ENCODE data around the gene PTX4. TPM values are rescaled to one million over a fixed set of nuclear protein-coding genes. Genes with fewer than 3 reads are reported as not detected.

PTX4 gene
- polyA plus RNA-seq, 1 donor, result not detected

DNA sequence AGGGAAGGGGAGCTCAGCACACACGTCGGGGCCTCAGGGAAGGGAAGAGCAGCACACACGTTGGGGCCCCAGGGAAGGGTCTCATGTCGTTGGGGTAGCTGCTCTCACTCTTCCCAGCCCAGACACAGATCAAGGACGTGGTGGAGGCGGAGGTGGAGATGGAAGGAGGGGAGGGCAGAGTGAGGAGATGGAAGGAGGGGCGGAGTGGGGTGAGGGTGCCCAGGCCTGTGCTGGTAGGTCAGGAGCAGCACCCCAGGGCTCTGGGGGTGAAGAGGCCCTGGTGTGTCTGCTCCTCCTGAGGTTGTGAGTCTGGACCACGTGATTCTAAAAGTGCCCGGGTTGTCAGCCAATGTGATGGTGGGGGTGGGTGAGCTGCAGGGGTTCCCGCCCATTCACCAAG lies 28.8 kb downstream of the PTX4 start:
- DNase-seq, result no peak

DNA sequence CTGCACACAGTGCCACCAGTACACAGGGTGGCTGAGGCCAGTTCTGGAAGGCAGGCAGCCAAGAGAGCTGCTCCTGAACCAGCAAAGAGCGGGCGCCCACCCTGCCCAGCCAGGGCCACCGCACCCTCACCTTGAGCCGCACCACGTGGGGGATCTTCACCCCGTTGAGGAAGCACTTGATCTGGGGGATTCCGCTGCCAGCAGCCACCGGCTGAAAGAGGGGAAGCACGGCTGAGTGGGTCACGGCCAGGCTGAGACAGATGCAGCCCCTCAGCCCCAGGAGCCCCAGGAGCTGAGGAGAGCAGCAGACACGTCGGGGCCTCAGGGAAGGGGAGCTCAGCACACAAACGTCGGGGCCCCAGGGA lies 29.8 kb downstream of the PTX4 start:
- DNase-seq, result no peak

DNA sequence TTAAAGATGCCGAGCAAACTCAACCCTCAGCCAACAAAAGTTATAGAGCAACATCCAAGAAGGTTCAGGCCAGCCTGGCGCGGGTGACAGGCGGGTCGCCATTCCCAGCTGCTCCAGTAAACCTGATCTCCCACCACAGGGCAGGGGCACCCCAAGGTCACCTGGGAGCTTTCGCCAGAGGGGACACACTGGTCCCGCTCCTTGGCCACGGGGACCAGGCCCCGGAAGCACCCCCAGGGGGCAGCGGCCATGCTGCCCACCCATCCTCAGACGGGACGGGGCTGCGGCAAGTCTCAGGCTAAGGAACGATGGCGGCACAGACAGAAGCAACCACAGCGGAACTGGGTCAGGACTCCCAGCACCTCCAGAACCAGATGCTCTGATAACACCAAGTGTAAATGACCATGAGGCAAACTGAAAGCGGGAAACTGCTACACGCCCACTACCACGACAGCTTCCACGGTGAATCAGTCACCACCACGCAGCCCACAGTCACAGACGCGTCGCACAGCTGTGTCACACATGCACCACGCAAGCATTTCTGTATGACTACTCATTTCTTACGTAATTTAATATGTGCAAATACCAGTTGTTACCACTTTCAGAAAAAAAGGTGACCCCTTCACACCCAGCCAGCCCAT lies 30.3 kb downstream of the PTX4 start:
- no peak for DNase-seq

DNA sequence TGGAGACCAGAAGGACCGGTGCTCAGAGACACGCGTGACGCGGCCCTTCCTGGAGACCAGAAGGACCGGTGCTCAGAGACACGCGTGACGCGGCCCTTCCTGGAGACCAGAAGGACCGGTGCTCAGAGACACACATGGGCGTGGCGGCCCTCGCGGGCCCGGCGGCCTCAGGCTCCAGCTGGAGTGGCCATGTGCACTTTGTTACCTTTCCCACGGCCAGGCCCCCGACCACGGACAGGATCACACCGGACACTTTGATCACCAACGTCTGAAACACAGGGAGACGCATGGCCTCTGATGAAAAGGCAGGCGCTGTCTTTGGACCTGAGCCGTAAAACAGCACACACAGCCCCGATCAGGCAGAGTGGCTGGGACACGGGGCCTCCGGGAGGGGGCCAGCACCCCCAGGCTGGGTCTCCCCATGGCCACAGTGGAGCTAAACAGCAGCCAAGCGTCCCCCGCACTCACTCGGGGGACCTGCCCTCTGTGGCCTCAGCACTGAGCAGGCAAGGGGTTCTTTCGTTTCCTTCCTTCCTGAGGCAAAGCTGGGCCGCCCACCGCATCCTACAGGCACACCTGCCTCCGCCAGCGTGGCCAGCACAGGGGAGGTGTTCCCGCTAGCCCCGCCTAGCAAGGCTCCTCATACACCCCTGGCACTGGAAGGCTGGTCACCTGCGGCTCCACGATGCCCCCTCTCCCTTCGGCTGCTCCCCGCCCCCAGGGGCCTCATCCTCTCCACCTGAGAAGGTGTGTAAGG lies 31.1 kb downstream of the PTX4 start:
- no peak for DNase-seq

DNA sequence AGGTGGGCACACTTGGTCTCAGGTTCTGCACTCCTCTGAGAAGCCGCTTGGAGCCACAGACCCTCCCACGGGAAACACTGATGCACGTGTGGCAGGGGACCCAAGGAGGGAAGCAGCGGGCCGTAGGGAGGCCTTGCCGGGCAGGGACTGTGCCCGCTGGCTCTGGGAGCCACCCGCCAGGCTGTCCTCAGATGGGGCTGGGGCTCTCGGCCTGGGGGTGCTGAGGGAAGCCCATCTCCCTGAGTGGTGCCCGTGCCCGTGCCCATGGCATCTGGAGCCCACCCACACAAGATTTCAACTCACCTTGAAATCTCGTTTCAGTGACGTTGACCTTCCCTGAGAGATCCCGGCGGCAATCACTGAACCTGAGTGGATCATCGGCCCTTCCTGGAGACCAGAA lies 31.8 kb downstream of the PTX4 start:
- no peak for DNase-seq

DNA sequence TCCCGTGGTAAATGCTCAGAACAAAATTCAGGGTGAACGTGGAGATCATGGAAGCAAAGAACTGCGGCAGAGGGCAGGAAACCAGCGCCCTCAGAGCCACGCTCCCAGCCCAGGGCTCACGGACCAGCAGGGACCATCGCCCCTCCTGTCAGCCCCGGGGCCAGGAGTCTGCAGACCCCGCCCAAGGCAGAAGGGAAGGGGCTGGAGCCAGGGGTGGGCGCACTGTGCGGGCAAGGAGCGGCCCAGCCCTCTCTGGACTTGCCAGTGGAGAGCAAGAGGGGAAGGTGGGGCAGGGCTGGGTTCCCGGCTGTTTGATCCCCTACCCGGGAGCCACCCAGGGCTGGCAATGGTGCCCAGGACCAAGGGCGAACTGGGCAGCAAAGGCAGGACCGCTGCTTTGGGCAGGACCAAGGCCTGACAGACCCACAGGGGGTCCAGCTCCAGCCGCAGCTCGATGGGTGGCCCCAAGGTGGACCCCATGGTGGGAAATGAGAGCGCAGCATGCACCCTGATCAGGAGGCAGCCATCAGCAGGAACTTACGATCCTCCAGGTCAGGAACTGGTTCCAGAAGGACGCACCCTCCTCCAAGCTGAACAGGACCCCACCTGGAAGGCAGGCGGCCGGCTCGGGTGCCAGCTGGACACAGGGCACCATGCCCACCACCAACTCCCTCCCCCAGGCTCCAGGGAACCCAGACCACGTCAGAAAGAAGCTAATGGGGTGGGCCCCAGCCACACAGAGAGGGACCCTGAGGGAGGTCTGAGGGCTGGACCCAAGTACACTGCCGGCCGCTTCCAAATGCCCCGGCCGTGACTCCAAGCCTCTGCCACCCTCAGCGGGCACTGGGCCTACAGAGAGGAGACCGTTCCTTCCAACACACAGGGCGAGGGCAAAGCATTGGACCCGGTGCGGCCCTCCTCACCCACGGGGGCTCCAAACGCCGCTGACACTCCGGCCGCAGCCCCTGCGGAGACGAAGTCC lies 33.3 kb downstream of the PTX4 start:
- DNase-seq, result no peak

DNA sequence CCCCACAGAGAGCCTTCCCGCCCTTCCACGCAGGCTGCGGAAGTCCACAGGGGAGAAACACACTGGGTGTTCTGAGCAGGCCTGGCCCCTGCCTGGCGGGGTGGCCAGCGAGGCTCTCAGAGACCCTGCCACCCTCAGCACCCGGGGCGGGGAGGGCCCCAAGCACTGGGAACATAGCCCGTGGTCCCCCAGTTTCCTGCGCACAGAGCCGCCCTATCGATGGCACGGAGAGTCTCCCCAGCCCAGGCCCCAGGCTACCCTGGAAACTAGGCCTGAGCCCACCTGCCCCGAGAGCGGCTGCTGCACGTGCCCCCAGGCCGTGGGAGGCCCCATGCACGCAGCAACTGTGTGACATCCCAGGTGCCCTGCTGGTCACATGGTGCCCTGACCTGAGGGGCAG lies 34.2 kb downstream of the PTX4 start:
- no peak for DNase-seq

DNA sequence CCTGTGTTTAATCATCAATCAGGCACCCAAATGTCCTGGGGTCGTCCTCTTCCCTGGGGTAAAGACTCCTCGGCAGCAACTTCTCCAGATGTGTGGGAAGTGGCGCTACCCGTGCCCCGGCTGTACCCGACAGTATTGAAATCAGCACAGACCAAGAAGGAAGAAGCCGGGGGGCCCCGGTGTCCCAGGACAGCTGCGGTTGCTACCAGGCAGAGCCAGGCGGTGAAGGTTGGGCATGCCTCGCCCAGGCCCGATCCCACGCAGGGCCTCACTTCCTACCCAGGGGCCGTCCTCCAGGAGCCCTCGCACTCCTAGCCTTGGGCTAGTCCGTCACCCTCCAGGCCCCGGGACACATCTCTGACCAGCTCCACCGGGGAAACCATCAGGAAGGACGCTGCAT lies 35.4 kb downstream of the PTX4 start:
- no peak for DNase-seq

DNA sequence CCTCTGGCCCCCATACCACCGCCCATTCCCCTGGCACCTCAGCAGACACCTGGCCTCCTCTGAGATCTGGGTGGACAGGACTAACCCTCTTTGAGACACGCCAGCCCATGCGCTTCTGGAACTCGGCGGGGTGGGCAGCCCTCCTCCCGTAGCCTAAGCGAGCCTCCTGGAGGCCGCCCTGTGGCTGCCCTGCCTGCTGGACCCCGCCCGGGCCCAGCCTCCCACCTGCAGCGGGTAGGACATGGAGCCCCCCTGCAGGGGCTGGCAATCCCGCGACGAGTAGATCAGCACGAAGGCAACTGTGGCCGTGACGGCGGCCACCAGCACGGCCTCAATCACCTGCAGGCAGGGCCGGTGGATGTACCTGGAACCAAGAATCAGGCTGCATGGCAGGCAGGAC lies 36.2 kb downstream of the PTX4 start:
- DNase-seq, result no peak

DNA sequence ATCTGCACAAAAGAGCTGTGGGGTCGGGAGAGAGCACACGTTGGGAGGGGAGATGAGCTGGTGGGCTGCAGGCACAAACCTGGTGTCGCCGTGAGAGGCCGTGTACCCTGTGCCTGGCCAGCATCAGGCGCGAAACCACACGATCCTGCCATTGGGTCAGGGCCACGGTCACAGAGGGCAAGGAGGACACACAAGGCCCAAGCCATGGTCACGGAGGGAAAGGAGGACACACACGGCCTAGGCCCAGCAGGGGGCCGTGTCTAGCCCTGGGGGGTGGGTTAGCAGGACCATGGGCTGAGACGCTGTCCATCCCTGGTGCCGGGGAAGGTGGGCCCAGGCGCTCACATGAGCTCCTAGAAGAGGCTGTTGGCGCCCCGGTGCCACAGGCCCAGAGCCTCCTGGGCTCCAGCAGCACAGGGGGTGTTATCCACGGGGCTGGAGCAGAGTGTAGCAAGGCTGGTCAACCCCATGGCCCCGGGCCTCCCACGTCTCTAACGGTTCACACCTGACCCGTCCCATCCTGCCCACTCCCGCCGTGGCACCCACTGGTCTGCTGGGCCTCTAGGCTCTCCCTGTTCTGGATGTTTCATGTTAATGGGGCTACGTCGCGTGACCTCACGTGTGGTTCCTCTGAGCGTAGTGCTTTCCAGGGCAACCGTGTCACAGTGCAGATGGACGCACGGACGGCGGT lies 36.9 kb downstream of the PTX4 start:
- DNase-seq, result no peak

DNA sequence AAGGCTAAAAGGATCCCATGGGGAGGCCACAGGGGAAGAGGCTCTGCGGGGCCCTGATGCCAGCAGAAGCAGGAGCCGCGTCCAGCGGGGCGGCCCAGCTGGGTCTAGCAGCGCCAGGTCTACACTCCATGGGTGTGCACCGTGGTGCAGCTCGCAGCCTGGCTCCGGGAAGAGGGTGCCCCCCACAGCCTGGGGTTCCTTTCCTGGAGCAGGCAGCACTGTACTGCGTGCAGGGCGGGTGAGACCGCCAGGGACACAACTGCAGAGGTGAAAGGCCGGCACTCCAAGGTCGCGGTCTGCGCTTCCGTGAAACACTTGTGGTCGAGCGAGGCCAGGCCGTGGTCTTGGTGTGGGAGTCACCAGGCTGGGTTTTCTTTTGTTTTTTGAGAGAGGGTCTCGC lies 37.9 kb downstream of the PTX4 start:
- no peak for DNase-seq

DNA sequence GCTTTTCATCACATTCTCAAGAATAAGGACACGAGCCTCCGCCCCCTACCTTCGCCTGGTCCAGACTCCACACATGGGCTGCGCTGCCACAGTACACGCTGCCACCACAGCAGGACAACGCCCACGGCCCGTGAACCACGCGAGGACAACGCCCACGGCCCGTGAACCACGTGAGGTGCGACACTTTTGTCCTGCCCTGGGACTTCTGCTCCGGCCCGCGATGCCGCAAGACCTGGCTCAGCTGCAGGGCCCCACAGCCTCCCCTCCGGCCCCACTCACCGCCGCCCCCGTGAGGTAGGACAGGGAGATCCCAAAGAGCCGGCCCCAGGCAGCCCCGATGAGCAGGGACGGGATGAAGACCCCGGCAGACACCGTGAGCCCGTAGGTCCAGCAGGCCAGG lies 38.5 kb downstream of the PTX4 start:
- DNase-seq, result no peak

DNA sequence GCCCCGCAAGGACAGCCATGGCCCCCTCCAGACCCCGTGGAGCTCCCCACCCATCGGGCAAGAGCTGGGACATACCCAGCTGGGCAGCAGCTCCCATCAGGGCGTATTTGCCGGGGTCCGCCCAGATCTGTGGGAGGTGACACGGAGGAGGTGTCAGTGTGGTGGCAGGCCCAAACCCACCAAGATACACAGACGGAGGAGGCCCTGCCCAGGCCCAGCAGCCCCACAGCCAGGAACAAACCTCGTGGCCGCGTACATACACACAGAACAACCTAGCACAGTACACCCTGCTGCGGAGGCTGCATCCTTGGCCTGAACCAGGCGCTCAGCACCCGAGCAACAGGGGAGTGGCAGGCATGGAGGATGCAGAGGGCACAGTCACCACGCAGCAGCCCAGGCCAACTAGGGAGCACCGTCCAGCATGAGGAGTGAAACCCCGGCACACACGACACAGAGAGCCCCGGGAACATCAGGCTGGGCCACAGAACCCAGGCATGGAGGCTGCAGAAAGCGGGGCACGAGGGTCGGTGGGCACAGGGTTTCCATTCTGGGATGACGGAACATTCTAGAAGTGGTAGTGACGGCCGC lies 39.4 kb downstream of the PTX4 start:
- DNase-seq, result no peak

DNA sequence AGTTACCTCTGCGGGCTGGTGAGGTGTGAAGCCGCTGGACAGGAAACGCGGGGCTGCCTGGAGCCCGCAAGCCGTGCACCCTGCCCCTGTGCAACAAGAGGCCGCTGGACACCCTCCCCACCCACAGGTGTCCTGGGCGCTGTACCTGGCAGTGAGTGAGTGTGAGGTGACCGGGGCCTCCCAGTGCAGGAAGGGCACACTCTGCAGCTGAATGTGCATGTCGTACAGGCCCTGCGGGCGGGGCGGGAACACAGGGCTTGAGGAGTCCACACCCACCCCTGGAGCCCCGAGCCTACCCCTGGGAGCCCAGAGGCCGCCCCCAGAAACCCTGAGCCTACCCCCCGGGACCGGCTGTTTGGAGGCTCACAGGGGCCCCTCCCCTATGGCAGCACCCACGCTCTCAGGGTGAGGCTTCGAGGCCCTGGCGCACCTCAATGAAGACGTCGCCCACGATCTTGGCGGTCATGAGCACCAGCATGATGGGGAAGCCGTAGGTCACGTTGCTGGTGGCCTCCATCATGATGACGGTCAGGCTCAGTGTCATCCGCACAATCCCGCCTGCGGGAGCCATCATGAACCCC lies 40.1 kb downstream of the PTX4 start:
- no peak for DNase-seq

DNA sequence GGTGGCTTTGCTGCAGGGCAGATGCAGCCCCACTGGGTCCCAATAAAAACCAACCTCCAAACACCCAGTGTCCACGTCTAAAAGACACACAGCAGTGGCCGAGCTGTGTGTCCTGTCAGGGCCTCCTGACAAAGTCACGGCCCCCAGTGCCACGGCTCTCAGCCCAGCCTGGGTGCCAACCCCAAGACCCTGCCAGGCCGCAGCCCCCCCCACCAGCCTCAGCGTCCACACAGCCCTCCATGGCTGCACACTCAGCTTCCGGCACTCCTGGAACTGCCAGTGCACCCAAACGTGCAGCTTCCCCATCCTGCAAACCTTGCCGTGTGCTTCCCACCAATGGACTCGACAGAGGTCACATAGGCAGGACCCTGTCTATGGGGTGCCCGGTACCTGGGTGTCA lies 40.8 kb downstream of the PTX4 start:
- DNase-seq, result no peak

DNA sequence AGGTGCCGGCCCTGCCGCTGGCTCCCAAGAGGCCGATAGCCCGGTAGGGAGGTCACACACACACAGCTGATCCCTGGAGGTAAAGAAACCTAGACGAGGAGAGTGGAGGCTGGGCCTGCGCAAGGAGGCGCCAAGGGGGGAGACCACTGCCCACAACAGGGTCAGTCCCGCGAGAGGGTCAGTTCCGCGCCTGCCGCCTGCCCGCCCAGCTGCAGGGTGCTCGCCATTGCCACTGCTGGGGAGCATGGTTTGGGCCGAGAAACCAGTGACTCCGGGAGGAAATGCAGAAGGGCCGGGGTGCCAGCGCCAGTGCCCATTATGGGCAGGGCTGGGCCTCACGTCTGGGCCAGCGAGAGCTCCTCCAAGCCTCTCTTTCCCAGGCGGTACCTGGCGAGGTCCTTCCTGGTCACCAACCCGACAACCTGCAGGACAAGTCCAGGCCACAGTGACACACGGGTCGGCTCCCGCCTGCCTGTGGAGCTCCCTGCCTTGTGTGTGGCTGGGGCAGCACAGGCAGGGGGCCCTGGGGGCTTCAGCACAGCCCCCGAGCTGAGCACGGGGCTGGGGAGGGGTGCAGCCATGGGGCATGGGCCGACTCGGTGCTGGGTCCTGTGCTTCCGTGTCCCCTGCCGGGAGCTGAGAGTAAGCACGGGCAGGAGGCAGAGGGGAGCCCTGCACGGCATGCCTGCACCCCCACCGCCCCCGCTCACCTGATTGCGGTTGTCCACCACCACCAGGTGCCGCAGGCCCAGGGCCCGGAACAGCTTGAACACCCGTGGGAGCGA lies 42.3 kb downstream of the PTX4 start:
- DNase-seq, result no peak

DNA sequence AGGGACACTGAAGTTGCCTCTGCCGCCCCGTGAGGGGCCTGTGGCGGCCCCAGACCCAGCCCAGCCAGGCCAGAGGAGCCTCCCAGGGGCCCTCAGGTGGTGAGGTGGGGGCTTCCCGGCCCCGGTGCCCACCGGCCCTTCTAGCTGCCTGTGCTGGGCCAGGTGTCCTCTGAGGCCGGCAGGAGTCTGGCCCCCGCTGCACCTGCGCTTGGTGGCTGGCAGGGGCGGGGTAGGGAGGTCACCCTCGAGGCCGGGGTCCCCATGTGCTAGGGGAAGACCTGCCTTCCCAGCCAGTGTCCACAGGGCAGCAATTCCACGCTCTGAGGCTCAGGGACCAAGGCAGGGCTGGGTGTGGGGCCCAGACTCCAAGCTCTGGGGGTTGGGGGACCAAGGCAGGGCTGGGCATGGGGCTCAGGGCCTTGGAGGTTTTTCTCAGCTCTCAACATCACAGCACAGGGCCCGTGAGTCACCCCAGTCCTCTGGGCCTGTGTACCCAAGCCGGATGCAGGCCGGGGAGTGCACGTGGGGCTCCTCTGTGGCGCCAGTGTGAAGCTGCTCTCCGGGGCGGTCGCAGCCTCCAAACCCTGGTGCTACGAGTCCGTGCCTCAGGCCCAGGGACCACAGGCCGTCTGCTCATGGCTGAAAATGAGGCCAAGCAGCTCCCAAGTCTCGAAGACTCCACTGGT lies 43.1 kb downstream of the PTX4 start:
- no peak for DNase-seq

DNA sequence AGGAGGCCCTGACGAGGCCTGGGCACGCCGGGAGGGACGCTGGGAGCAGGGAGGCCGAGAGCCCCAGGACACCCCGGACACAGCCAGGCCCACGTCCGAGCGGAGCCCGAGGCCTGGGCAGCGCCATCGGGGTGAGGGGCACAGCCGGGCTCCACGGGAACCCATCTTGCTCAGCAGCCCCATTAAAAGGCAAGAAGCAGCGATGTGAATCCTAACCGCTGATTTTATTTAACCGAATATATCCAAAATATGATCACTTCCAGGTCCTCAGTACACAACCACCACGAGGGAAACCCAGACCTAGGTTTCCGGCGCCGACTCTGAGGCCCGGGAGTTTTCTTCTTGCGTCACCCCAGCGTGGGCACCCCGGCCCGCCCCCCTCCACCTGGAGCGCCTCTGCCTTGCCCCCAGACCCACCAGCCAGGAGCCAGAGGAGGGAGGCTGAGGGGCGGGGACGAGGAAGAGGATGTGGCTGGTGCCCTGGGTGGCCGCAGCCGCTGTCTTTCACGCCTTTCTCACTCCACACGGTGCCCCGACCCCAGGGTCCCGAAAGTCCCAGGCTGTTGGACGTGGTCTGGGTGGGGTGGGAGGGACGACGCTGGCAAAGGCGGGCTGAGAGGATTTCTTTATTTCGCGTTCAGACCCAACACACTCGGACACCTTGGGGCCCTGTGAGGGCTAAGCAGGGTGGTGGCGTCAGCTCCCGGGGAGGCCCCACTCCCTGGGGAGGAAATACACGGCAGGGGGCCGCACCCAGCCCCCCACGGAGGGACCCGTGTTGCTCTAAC lies 43.8 kb downstream of the PTX4 start:
- DNase-seq, result no peak
